ENCODE results near the gene GADL1.

Gene GADL1

GRCh38 chr3:30878862-30879261, 15.6 kb downstream of the GADL1 start:
- no peak for DNase-seq (ENCODE audit: low read depth in 2 of 2)

DNA sequence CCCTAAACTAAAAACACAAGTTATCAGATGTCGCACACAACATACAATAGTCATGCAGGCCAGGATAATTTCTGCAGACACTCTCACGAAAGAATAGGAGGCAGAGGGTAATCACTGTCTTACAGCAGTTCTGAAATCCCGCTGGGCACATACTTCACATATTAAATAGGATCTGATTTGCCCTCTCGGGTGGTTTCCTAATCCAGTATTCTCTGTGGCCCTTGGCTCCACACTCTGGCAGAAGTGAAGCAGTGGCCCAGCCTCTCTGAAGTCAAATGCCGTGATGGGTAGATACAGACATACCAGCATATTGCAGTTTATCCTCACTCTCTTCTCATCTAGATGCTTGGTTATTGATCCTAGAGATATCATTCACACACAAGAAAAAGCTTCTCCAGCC, 19.0 kb downstream of the GADL1 start:
- no peak for DNase-seq (ENCODE audit: low read depth in 2 of 2)

DNA sequence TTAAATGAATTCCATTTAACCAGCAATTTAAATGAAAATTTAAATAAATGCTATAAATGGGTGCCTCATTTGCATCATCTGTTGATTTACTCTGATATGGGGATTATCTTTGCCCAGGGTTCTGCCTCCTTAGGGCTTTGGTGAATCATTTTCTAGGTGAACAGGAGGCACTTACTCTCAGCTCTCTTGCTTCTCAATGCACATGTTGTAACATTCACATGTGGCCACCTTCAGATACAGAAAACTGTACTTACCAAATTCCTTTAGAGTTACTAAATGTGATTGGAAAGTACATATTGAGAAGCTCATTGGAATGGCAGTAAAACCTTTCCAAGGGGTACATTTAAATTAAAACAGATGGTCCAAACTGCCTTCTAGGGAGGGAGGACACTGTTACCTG, 20.8 kb downstream of the GADL1 start:
- no peak for DNase-seq (ENCODE audit: low read depth in 2 of 2)

- no peak for DNase-seq (ENCODE audit: low read depth in 2 of 2)
Measured at GRCh38 chr3:30872879-30873278, 21.6 kb downstream of the GADL1 start.

GRCh38 chr3:30871720-30872119, 22.7 kb downstream of the GADL1 start:
- DNase-seq (ENCODE audit: low read depth in 2 of 2), result no peak

DNA sequence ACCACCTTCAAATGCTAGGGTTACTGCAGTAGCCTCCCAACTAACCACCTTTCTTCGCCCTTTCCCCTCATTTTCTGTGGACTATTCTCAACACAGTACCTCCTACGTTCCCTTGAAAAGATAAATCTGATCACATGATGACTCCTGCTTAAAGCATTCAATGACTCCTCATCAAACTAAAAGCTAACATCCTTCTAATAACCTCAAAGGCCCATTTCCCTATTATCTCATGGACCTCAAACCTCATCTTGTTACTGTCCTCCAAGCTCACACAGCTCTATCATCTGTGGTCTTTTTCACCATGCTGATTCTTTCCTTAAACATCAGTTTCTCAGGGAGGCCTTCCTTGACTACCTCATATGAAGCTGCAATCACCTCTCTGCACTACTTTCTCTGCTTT, 29.6 kb downstream of the GADL1 start:
- no peak for DNase-seq (ENCODE audit: low read depth in 2 of 2)

DNA sequence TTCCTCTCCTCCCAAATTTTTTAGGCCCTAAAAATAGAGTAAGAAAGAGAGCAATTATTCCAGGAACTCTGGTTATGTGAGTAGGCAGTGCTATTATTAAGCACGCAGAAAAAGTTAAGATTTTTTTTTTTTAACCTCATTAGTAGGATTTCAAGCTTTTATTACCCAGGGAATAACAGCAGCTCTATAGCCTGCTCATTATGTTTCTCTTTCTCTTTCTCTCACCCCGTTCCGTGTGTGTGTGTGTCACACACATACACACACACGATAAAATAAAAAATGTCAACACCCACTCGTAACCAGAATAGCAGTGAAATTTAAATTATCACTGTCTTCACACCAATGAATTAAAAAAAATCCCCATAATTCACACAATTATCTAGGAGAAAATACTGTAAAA, 30.3 kb downstream of the GADL1 start:
- no peak for DNase-seq (ENCODE audit: low read depth in 2 of 2)

DNA sequence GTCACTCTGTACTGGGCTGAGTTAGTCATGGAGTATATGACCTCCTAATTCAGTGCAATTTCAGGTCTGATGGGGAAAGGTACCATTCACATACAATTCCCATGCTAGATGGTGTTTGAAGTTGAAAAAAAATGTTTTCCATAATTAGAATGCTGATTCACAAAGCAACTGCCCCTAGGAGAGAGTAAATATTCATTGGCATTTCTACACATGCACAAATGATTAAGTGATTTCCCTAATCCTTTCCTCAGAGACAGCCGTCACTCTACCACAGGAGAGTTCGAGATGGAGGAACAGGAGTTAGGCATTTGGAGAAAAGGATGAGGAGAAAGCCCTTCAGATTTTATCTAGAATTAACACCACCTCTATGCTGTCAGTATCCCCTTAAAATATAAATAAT, 32.5 kb downstream of the GADL1 start:
- DNase-seq (ENCODE audit: low read depth in 2 of 2), result no peak

DNA sequence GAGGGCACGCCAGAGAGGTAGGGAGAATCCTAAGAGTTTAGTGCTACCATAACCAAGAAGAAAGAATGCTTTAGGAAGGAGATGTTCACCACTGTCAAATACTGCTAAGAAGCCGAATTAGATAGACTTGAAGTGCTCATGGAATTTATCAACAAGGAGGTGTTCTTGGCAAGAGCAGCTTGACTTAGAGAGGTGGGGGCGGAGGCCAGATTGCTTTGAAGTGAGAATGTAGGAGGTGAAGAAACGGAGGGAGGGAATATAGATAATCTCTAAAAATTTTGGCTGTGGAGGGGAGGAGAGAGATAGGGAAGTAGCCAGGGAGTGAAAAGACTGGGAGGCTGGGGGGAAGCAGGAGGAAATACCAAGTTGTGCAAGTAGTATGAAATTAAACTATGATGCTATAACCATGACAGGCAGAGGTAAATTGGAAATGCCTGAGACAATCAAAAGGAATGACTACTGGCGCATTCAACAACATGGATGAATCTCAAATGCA, 35.5 kb downstream of the GADL1 start:
- no peak for DNase-seq (ENCODE audit: low read depth in 2 of 2)

- no peak for DNase-seq (ENCODE audit: low read depth in 2 of 2)
Measured at GRCh38 chr3:30855400-30856292, 38.8 kb downstream of the GADL1 start.

DNA sequence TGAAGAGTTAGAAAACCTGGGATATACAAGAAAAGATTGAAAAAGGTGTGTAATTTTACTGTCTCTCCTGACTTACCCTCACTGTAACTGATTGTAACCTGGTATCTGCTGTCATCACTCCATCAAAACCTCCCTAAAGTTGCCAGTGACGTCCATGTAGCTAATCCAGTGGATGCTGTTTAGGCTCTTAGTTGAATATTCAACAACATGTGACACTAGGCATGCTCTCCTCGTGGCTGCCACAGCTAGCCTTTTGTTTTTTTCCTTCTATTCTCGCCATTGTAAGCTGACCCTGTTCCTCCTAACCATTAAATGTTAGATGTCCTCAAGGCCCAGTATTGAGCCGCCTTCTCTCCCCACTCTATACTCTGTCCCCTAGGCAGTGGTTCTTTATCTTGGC, 41.6 kb downstream of the GADL1 start:
- DNase-seq (ENCODE audit: low read depth in 2 of 2), result no peak

DNA sequence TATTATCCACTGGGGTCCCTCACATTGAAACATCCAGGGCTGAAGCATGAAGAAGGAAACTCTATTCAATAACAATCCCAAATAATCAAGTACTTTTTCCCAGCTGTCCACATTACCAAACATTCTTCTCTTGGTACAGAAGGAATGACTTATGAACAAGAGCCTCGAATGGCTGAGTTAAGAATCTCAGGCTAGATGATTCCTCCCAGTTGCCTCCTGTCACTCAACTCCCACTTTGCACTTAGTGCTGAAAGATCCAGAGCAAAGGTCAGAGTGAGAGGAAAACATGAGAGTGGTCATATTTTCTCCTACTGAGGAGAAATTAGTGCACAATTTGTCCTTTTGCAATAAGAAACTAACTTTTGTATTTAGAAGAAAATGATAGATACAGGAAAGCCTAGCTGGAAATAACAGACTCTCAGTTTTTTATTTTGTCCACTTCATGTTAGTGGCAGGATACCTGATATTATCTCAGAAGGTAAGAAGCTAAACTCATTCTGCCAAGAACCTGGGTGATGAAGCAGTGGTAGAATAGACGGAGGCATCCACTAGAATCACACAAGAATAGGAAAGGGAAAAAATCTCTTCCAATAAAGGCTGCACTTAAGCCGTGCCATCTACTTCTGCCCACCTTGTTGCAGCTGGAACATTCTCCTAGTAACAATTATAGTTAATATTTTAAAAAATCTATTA, 46.2 kb downstream of the GADL1 start:
- no peak for DNase-seq (ENCODE audit: low read depth in 2 of 2)

GRCh38 chr3:30847592-30847991, 46.9 kb downstream of the GADL1 start:
- DNase-seq (ENCODE audit: low read depth in 2 of 2), result no peak

- no peak for DNase-seq (ENCODE audit: low read depth in 2 of 2)
Measured at GRCh38 chr3:30845606-30846005, 48.9 kb downstream of the GADL1 start.

GRCh38 chr3:30843877-30844276, 50.6 kb downstream of the GADL1 start:
- no peak for DNase-seq (ENCODE audit: low read depth in 2 of 2)

GRCh38 chr3:30836141-30836540, 58.3 kb downstream of the GADL1 start:
- DNase-seq (ENCODE audit: low read depth in 2 of 2), result no peak

DNA sequence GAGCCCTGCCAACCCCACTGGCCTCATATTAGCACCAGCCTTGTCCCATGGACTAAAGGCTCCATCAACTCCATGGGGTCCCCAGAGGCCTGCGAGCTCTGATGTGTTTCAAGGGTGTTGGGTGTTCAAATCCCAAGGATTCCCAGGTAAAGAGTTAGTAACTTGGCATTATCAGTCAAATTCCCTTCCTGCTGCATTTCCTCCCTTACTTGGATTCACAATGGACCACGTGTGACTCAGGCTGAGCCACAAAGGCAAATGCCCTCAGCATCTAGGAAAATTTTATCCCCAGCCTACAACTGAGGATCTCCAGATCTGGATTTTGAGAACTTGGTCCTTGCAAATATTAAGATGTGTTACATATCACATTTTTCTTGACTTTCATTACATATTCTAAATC, 58.8 kb downstream of the GADL1 start:
- no peak for DNase-seq (ENCODE audit: low read depth in 2 of 2)

DNA sequence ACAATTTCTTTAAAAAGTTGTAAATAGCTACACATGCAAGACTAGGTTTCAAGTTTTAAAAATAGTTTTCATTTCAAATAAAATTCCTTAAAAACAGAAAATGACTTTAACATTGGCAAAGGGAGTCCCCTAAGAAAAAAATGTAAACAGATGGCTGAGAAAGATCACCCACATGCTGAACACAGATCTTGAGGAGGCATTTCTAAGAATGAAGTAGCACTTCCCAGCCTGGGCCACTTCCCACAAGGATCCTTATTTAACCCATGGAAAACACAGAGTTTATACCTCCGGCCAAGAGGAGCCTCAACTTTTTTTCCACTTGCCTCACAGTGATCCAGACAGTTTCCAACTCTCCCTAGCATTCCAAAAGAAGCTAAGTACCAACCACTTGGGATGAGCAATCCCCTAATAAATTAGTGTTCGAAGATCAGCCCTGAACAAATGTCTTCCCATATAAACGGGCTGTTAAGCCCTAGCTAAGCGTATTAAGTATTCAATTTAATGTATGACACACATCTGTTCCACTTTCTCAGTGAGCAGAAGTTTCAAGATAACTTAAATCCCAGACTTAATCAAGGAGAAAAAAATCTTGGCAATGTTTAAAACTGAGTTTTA, 61.4 kb downstream of the GADL1 start:
- DNase-seq (ENCODE audit: low read depth in 2 of 2), result no peak

DNA sequence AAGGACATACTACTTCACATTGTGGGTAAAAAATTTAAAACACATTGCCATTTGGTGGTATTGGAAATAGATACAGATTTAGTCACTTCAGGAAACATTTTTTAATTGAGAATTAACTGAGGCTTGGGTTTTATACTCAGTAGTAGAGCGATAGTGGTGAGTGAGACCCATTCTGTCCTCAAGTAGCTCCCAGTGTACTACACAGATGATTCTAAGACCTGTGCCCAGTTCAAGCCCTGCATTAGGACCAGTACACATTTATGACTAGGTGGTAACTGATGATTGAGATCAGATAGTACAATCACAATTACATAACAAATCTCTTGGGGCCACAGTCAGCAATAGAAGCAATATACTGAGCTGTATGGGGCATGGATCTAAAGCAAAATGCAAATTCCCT, 67.4 kb downstream of the GADL1 start:
- DNase-seq (ENCODE audit: low read depth in 2 of 2), result no peak

- DNase-seq (ENCODE audit: low read depth in 2 of 2), result no peak
Measured at GRCh38 chr3:30826531-30826942, 67.9 kb downstream of the GADL1 start.

DNA sequence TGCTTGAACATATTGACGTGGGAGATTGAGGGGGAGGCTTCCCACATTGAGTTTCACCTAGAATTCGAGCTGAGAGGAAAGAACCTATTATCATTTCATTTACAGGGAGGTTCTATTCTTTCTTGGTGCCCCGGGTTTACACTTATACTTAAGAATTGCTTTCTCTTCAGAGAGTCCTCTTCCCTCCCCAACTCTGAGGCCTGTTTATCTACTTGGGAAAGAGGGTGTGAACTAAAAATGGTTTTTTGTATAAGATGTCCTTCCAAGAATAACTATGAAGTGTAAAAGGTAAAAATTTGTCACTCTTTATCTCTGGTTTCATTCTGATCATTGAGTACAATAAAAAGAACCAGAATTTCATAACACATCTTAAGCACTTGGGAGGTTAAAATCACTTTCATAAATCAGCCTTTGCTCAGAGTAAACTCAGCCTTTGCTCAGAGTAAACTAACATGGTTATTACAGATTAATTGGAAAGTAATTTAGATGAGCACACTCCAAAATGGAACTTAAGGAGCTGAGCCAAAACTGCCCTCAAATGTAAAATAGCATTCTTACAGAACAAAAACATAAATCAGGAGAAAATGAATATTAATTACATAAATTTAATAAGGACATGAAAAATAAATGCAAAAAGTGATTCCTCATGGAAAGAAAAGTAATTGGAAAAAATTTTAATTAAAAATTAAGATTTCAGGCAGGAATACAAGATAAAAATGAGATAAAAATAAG, 75.2 kb downstream of the GADL1 start:
- DNase-seq (ENCODE audit: low read depth in 2 of 2), result no peak

DNA sequence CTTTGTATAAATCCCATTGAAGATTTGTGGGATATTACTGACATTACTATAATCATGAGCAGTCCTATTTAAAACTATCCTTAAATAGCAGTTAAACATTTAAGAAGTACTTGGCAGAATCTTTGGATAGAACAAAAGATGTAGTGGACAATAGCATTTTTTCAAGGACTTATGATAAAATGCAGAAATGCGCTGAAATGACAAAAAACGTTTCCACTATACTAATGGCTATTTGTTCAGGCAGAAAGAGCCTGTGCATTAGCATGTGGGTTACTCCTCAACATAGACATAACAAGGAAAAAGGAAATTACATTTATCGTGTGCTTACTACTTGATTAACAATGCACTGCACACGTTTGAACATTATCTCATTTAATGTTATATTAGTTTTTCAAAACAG, 80.7 kb downstream of the GADL1 start:
- no peak for DNase-seq (ENCODE audit: low read depth in 2 of 2)
